HCT116 (cell line): ENCODE measurements around the gene HERPUD2. TPM values are rescaled to one million over a fixed set of nuclear protein-coding genes. Genes with fewer than 3 reads are reported as not detected.

Experiments
- ATAC-seq: fragments of 200-7000 bp; cut with Tn5 transposase; 2 replicates; pipeline ENCODE4 v1.9.1; 2020; ENCODE audit warnings: mild to moderate bottlenecking, moderate library complexity
- BruUV-seq: library from RNA; stranded (reverse); fragments of 400-500 nt; replicated peaks from 2 replicates; lab custom pipeline; 2021; lab: Mats Ljungman, UMichigan
- CTCF ChIA-PET: fragments of 300-600 bp; sonication (Branson Sonifier 250); formaldehyde crosslinking; loops from one replicate; lab custom pipeline; 2021; ENCODE audit warnings: antibody characterized with exemption; lab: Charles Lee
- POLR2A ChIA-PET: fragments of 300-600, 350-600 bp; sonication (Branson Sonifier 250); formaldehyde crosslinking; loops from one replicate; lab custom pipeline; 2021; ENCODE audit warnings: antibody characterized with exemption; lab: Charles Lee
- RAD21 ChIA-PET, 2 experiments: fragments of 300-600 bp; sonication (Branson Sonifier 250); formaldehyde crosslinking; loops; one replicate each; lab custom pipeline; 2023; ENCODE audit warnings: low total read pairs in 2 of 2; ENCODE audit not compliant: uncharacterized antibody in 2 of 2, unreplicated experiment in 2 of 2, low non-redundant PET in 1 of 2; lab: Charles Lee
- DNase-seq: peaks from one replicate; pipeline ENCODE4 v3.0.0-alpha.2; 2010; ENCODE audit warnings: low read depth, low spot score
- H2AFZ ChIP-seq: fragments of 200-600 bp; shearing (Covaris generic), sonication (generic); 2 replicates; pipeline ENCODE4 v1.6.1; 2017; ENCODE audit warnings: low read depth, mixed run types, mixed read lengths, antibody characterized with exemption, low read length; ENCODE audit not compliant: poor library complexity, severe bottlenecking
- H3K27ac ChIP-seq: 2 replicates; pipeline ENCODE4 v1.5.1; 2012; ENCODE audit warnings: low read depth, low read length
- H3K27me3 ChIP-seq: fragments of 200-600 bp; sonication (generic); 2 replicates; pipeline ENCODE4 v1.6.1; 2016; ENCODE audit warnings: mixed run types, low read length, mixed read lengths; ENCODE audit not compliant: insufficient read depth
- H3K36me3 ChIP-seq, 2 experiments: fragments of 200-500 bp in 1 of 2; fragments of 200-600 bp in 1 of 2; sonication (Bioruptor generic) in 1 of 2; sonication (generic) in 1 of 2; 2 replicates each; pipeline versions ENCODE4 v1.5.1 to v1.6.1; 2014 to 2016; ENCODE audit warnings: low read length in 2 of 2, inconsistent platforms in 1 of 2, mixed read lengths in 1 of 2, mixed run types in 1 of 2; ENCODE audit not compliant: insufficient read depth in 2 of 2, control insufficient read depth in 1 of 2
- H3K4me1 ChIP-seq, 2 experiments: fragments of 200-600 bp in 1 of 2; sonication (generic) in 1 of 2; 2 replicates each; pipeline versions ENCODE4 v1.5.1 to v1.6.1; 2012 to 2017; ENCODE audit warnings: low read length in 2 of 2, inconsistent platforms in 1 of 2, mild to moderate bottlenecking in 1 of 2, mixed read lengths in 1 of 2, mixed run types in 1 of 2, moderate library complexity in 1 of 2; ENCODE audit not compliant: insufficient read depth in 2 of 2, control insufficient read depth in 1 of 2
- H3K4me2 ChIP-seq: fragments of 200-600 bp; sonication (generic); 2 replicates; pipeline ENCODE4 v1.6.1; 2017; ENCODE audit warnings: mixed run types, low read length, mixed read lengths
- H3K4me3 ChIP-seq, 2 experiments: fragments of 200-600 bp in 1 of 2; sonication (generic) in 1 of 2; replicated peaks in 1 of 2; 2 replicates each; pipeline ENCODE4 v1.5.1; 2011 to 2016; ENCODE audit warnings: low read length in 2 of 2, control low read depth in 1 of 2, low read depth in 1 of 2, mild to moderate bottlenecking in 1 of 2, mixed read lengths in 1 of 2, mixed run types in 1 of 2
- H3K79me2 ChIP-seq: fragments of 200-600 bp; sonication (generic); 2 replicates; pipeline ENCODE4 v1.6.1; 2017; ENCODE audit warnings: mild to moderate bottlenecking, mixed run types, low read length, moderate library complexity, mixed read lengths; ENCODE audit not compliant: insufficient read depth
- H3K9ac ChIP-seq: fragments of 200-600 bp; sonication (generic); 2 replicates; pipeline ENCODE4 v1.6.1; 2016; ENCODE audit warnings: low read length, mixed read lengths
- H3K9me2 ChIP-seq: fragments of 200-600 bp; sonication (generic), shearing (Covaris generic); 2 replicates; pipeline ENCODE4 v1.6.1; 2017; ENCODE audit warnings: mixed run types, mild to moderate bottlenecking, moderate library complexity; ENCODE audit not compliant: insufficient read depth
- H3K9me3 ChIP-seq, 2 experiments: fragments of 200-500 bp in 1 of 2; fragments of 200-600 bp in 1 of 2; sonication (Bioruptor generic) in 1 of 2; sonication (generic) in 1 of 2; 2 replicates each; pipeline ENCODE4 v1.6.1; 2014 to 2017; ENCODE audit warnings: low read length in 2 of 2, mixed read lengths in 2 of 2, inconsistent platforms in 1 of 2, low read depth in 1 of 2, mild to moderate bottlenecking in 1 of 2, mixed run types in 1 of 2, moderate library complexity in 1 of 2; ENCODE audit not compliant: control insufficient read depth in 1 of 2, insufficient read depth in 1 of 2
- H4K20me1 ChIP-seq: fragments of 200-600 bp; sonication (generic), shearing (Covaris generic); 2 replicates; pipeline ENCODE4 v1.6.1; 2017; ENCODE audit warnings: mixed run types, mild to moderate bottlenecking, moderate library complexity; ENCODE audit not compliant: insufficient read depth
- CBX3 ChIP-seq: IDR thresholded peaks from 2 replicates; pipeline ENCODE4 v1.6.1; 2012; ENCODE audit warnings: low read depth
- CEBPB ChIP-seq: IDR thresholded peaks from 2 replicates; pipeline ENCODE4 v1.6.1; 2012; ENCODE audit warnings: low read depth
- ELF1 ChIP-seq: IDR thresholded peaks from 2 replicates; pipeline ENCODE4 v1.6.1; 2012; ENCODE audit warnings: low read depth, borderline replicate concordance
- EZH2 ChIP-seq: fragments of 200-600 bp; sonication (generic); IDR thresholded peaks from 2 replicates; pipeline ENCODE4 v1.6.1; 2017; ENCODE audit warnings: antibody characterized with exemption, mixed run types
- FOSL1 ChIP-seq: IDR thresholded peaks from 2 replicates; pipeline ENCODE4 v1.6.1; 2012; ENCODE audit warnings: low read depth
- JUND ChIP-seq: IDR thresholded peaks from 2 replicates; pipeline ENCODE4 v1.6.1; 2012
- MAX ChIP-seq: IDR thresholded peaks from 2 replicates; pipeline ENCODE4 v1.6.1; 2012
- RAD21 ChIP-seq: IDR thresholded peaks from 2 replicates; pipeline ENCODE4 v1.6.1; 2012; ENCODE audit warnings: low read depth, mild to moderate bottlenecking
- REST ChIP-seq: IDR thresholded peaks from 2 replicates; pipeline ENCODE4 v1.6.1; 2012; ENCODE audit warnings: low read depth
- SIN3A ChIP-seq: IDR thresholded peaks from 2 replicates; pipeline ENCODE4 v1.6.1; 2012; ENCODE audit warnings: low read depth
- SP1 ChIP-seq: IDR thresholded peaks from 2 replicates; pipeline ENCODE4 v1.6.1; 2012; ENCODE audit warnings: low read depth
- TCF7L2 ChIP-seq: IDR thresholded peaks from 2 replicates; pipeline ENCODE4 v1.7.0; 2011; ENCODE audit warnings: borderline replicate concordance, inconsistent platforms; ENCODE audit not compliant: insufficient read depth, insufficient read length; ENCODE audit errors: extremely low read depth
- YY1 ChIP-seq: IDR thresholded peaks from 2 replicates; pipeline ENCODE4 v1.6.1; 2011; ENCODE audit warnings: low read length, low read depth, moderate library complexity, mild to moderate bottlenecking; ENCODE audit not compliant: insufficient replicate concordance; ENCODE audit errors: extremely low read depth
- intact Hi-C: fragments of 100-400 bp; cut with micrococcal nuclease; formaldehyde crosslinking; loops from 2 replicates; pipeline ENCODE4 v1.10.0; 2022
- total RNA-seq: library from RNA; stranded (reverse); gene quantifications from one replicate; pipeline ENCODE4 v1.2.1, GENCODE V29; 2021; ENCODE audit not compliant: unreplicated experiment

HERPUD2 gene
- total RNA-seq, 1 experiment from 2014 or later = 20.5 TPM

- H3K27ac ChIP-seq = no peak overlapping the region
- peaks cover 3 to 21% of the 10 kb centered on the region in 2 experiments for H3K4me1 ChIP-seq
- H3K9me3 ChIP-seq = no peaks in the 10 kb centered on the region
- no peak overlapping the region for H3K4me3 ChIP-seq
- H3K9me2 ChIP-seq = no peaks in the 10 kb centered on the region
- H3K36me3 ChIP-seq = no peaks in the 10 kb centered on the region
- intact Hi-C loops = no loop called here
- H3K9ac ChIP-seq = no peak overlapping the region
- ATAC-seq (no peak), DNase-seq (no peak)
- no peak overlapping the region for H3K4me2 ChIP-seq
- no peaks in the 10 kb centered on the region for H3K27me3 ChIP-seq
- no peak overlapping the region for H2AFZ ChIP-seq
- peaks cover 3% of the 10 kb centered on the region for H3K79me2 ChIP-seq
- CTCF ChIA-PET = interaction anchor here (2.2 kb wide), 1 partner anchor 9 kb away, joined by 6 read pairs; no protein-coding TSS in a partner anchor
- TF ChIP-seq ELF1 = no peak
- TF ChIP-seq CEBPB = no peak
- TF ChIP-seq FOSL1 = no peak
- TF ChIP-seq EZH2 = no peak
- no peak for TF ChIP-seq JUND
- no peak for TF ChIP-seq YY1
- no peak for TF ChIP-seq MAX
- TF ChIP-seq SP1 = no peak
- no peak for TF ChIP-seq RAD21
- no peak for TF ChIP-seq CBX3
- no peaks in the 10 kb centered on the region for H4K20me1 ChIP-seq
- POLR2A ChIA-PET = no interaction called here
- RAD21 ChIA-PET = no interaction called here
- BruUV-seq = no TSS peak
These were observed 5.9 kb upstream of the HERPUD2 start for GRCh38 chr7:35700865-35701264.

- H3K4me1 ChIP-seq = peaks cover 3 to 24% of the 10 kb centered on the region in 2 experiments
- peaks cover 8% of the 10 kb centered on the region for H3K79me2 ChIP-seq
- ChIA-PET CTCF (interaction anchor here (2.2 kb wide), 1 partner anchor 9 kb away, joined by 6 read pairs; no protein-coding TSS in a partner anchor), RAD21 (no interaction called here)
- intact Hi-C loops = no loop called here
- no peak for ATAC-seq
- no peak overlapping the region for H2AFZ ChIP-seq
- no peaks in the 10 kb centered on the region for H3K36me3 ChIP-seq
- no peak overlapping the region for H3K4me2 ChIP-seq
- no peak overlapping the region for H3K9ac ChIP-seq
- H3K9me3 ChIP-seq = no peaks in the 10 kb centered on the region
- BruUV-seq = no TSS peak
- no peak overlapping the region for H3K4me3 ChIP-seq
- no peaks in the 10 kb centered on the region for H3K9me2 ChIP-seq
- H3K27ac ChIP-seq = no peak overlapping the region
- TF ChIP-seq SP1 = no peak
- no peak for TF ChIP-seq ELF1
- TF ChIP-seq REST = no peak
- no peak for TF ChIP-seq JUND
- TF ChIP-seq SIN3A = no peak
- no peak for TF ChIP-seq TCF7L2
- TF ChIP-seq, all 23 proteins: peak for 0
- no peak for DNase-seq
- H3K27me3 ChIP-seq = no peaks in the 10 kb centered on the region
- POLR2A ChIA-PET = interaction anchor here (1.0 kb wide), 1 partner anchor 100 kb away, joined by 3 read pairs; the partner anchor contains the start of gene SEPTIN7
- H4K20me1 ChIP-seq = no peaks in the 10 kb centered on the region
These were observed 5.4 kb upstream of the HERPUD2 start for GRCh38 chr7:35700333-35700732.
